GM13977 (cell line): Measurements from ENCODE around the gene NCKIPSD.
A peak's percentile ranks its signal among the peaks of the same experiment; 100 is the strongest.

Source experiments
- DNase-seq: peaks from one replicate; pipeline ENCODE4 v3.0.0; 2012; ENCODE audit warnings: low spot score
- CTCF ChIP-seq: IDR thresholded peaks from 2 replicates; pipeline ENCODE4 v1.5.1; 2012; ENCODE audit warnings: mild to moderate bottlenecking, control low read depth; ENCODE audit not compliant: insufficient read depth; ENCODE audit errors: extremely low read depth, missing control alignments
- in situ Hi-C: fragments of 300-500 bp; cut with MboI; formaldehyde crosslinking; loops from one replicate; pipeline ENCODE4 v1.12.0; 2022; ENCODE audit warnings: low sequenced_read_pairs, low pct_unique_long_range_greater_than_20kb, mixed read lengths, inconsistent platforms; ENCODE audit not compliant: unreplicated experiment

The NCKIPSD gene

GRCh38 chr3:48656841-48657281 lies 28.9 kb downstream of the NCKIPSD start:
- no peak for DNase-seq
- in situ Hi-C loops, result no loop called here
- no peak for TF ChIP-seq CTCF

- TF ChIP-seq CTCF, result peak; percentile 85
- DNase-seq, result peak; percentile 95
- in situ Hi-C loops, result no loop called here
Observed at GRCh38 chr3:48656061-48656840, 29.5 kb downstream of the NCKIPSD start.

- peak; percentile 63 for DNase-seq
- no peak for TF ChIP-seq CTCF
- in situ Hi-C loops, result no loop called here
Observed at GRCh38 chr3:48655606-48656005, 30.1 kb downstream of the NCKIPSD start.

- TF ChIP-seq CTCF, result no peak
- no peak for DNase-seq
- in situ Hi-C loops, result no loop called here
Observed at GRCh38 chr3:48655063-48655462, 30.7 kb downstream of the NCKIPSD start.

- no peak for DNase-seq
- TF ChIP-seq CTCF, result no peak
- in situ Hi-C loops, result no loop called here
Observed at GRCh38 chr3:48652923-48653715, 32.6 kb downstream of the NCKIPSD start.

- in situ Hi-C loops, result no loop called here
Observed at GRCh38 chr3:48651771-48652170, 33.9 kb downstream of the NCKIPSD start.

More at GRCh38 chr3:48651771-48652170, 33.9 kb downstream of the NCKIPSD start:
- TF ChIP-seq CTCF, result no peak
- no peak for DNase-seq
